Occipital lobe (tissue), 2 donors: ENCODE measurements around the gene NDUFAF7. TPM values are rescaled to one million over a fixed set of nuclear protein-coding genes. Genes with fewer than 3 reads are reported as not detected.
"Not testable (repeated sequence)": the region's sequence is repeated elsewhere in the genome, so short reads cannot be mapped to it uniquely, and the experiment has no call there.

Source experiments
- DNase-seq: peaks from one replicate; lab custom pipeline; 2025; lab: John Stamatoyannopoulos, UW
- total RNA-seq: library from RNA; depleted of rRNA; stranded (reverse); fragments of >200 nt; gene quantifications from one replicate; pipeline ENCODE4 v1.2.3, GENCODE V29; 2014

The NDUFAF7 gene
- total RNA-seq, 1 donor from 2014 or later = 36.2 TPM

- no peak for DNase-seq
Observed at GRCh38 chr2:37215250-37215649, 16.2 kb upstream of the NDUFAF7 start.

DNA sequence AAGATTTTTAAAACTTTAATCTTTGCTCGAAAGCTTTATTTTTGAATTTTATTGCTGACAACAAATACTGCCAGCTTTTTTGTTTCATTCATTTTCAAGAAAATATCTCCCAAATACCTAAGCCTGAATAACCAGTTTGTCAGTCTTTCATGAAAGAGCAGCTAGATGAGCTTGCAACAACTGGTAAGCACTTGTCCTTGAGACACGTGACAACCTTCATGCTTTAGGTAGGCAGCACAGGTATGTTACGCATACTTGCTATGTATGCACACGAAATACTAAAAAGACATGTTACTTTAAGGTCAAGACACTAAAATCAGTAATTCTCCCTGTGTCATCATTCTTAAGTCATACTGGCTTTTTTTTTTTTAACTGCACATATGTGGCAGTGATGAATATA is 12.4 kb upstream of the NDUFAF7 start:
- no peak for DNase-seq

GRCh38 chr2:37223131-37223530 is 8.3 kb upstream of the NDUFAF7 start:
- no peak for DNase-seq

- no peak for DNase-seq
Observed at GRCh38 chr2:37224063-37224462, 7.4 kb upstream of the NDUFAF7 start.

DNA sequence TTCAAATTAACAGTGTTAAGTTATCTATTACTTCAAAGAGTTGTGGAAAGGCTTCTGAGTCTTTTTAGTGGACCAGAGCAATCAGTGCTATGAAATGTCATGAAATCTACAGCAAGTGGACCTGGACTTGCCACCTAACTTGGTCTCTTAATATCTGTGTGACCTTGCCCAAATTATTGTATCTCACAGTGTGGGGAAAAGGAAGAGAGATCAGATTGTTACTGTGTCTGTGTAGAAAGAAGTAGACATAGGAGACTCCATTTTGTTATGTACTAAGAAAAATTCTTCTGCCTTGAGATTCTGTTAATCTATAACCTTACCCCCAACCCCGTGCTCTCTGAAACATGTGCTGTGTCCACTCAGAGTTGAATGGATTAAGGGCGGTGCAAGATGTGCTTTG is 6.3 kb upstream of the NDUFAF7 start:
- DNase-seq = not testable (repeated sequence)

- DNase-seq = no peak
Observed at GRCh38 chr2:37226863-37227262, 4.6 kb upstream of the NDUFAF7 start.

DNA sequence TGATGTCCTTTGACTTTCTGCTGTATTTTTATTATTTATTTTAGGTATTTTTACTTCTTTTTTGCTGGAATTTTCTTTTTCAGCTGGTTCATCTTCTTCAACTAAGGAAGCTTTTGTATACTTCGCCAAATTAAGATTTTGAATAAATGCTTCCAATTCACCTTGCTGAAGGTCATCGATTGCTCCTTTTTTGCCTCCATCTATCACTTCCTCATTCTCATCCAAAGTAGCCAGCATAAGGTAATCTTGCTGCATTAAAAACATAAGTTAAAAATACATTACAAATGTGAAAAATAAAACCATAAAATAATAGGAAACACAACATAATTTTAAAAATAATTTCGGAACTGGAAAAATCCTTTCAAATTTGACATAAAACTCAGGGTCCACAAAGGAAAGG is 2.7 kb upstream of the NDUFAF7 start:
- no peak for DNase-seq

DNA sequence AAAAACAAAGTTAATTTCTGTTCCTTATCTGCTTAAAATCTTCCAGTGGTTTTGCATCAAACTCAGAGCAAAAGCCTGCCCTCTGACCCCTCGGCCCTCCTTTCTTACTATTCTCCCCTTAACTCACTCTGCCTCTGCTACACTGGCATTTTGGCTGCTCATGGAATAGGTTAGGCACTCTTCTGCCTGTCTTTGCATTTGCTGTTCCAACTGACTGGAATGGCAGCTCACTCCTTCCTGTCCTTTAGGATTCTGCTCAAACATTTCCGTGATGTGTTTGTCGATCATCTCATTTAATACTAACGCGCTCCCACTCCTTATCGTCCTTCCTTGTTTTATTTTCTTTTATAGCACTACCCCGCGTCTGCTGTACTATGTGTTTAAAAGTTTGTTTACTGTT is 877 bp upstream of the NDUFAF7 start:
- no peak for DNase-seq

DNA sequence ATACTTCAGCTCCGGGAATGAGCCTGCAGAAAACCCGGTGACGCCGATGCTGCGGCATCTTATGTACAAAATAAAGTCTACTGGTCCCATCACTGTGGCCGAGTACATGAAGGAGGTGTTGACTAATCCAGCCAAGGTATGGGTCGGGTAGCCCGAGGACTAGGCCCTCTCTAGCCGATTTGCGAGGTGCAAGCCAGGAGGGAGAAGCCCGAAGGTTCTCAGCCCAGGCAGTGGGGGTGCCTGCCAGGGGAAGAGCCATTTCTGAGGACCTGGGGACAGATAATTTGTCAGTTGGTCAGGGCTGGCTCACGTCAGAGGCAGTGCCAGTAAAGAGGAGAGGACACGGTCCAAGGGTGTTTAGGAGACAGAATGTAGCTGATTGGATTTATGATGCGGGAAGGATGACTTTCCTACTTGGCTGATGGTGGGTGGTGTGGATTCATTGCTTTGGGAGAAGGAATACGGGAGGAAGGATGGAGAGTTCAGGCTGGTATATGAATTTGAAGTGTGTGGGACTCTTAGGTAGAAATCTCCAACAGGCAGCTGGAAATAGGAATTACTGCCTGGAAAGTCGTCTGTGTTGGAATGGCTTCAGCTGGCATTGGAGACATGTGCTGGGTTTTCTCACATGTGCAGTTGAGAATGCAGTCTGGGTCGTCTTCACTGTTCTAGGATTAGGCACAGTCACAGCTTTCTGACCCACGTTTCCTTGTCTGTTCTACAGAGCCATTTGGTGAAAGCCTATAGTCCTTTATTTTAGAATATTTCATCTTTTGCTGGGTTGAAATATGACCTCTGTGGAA is 874 bp downstream of the NDUFAF7 start:
- peak; percentile 33 for DNase-seq

DNA sequence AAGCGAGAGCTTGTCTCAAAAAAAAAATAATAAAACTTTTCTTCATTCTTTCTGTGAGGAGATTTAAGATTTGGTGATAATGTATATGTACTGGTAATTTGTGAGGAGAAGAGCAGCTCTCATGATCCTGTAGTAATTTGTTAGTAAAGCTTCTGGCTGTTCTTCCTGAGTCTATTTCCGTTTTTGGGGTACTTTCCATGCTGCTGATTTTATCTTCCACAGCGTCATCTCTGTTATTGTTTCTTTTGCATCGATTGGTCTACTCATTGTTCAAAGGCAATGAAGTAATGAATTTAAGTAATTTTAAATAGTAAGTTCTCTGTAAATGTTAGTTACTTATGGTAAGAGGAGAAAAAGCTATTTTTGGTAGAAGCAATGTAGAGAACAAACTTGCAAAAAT is 12.0 kb downstream of the NDUFAF7 start:
- DNase-seq = no peak

DNA sequence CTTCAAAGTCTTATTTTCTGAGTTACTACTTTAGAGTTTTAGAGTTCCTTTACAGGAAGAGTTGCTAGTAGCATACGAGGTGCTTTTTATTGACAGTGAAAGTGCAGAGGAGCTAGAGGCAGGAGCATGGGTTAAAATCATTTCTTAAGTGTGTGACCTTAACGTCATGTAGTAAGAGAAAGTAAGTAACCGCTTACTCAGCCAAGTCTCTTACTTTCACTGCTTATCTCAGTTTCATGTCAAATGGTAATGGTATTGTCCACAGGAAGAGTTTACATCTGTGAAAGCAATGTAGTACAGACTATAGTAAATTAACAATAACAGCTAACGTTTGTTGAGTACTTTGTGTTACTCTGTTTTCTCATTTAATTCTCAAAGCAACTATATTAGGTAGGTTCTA is 12.6 kb downstream of the NDUFAF7 start:
- no peak for DNase-seq

GRCh38 chr2:37244755-37245154 is 13.3 kb downstream of the NDUFAF7 start:
- no peak for DNase-seq

DNA sequence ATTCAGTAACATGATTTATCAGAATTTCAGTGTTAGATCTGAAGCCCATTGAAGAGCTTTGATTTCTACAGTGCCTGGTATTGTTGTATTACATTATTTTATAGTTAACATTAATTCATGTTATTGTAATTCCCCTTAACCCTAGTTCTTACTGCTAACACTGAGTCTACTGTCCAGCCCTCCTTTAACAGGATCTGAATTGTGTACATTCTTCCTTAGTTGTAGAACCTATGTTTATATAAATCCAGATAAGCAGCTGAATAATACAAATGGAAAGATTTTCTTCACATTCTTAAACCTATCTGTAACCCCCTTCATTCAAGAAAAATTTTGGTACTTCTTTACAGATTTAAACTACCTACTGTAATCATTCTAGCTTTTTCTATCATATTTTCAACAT is 14.7 kb downstream of the NDUFAF7 start:
- no peak for DNase-seq

DNA sequence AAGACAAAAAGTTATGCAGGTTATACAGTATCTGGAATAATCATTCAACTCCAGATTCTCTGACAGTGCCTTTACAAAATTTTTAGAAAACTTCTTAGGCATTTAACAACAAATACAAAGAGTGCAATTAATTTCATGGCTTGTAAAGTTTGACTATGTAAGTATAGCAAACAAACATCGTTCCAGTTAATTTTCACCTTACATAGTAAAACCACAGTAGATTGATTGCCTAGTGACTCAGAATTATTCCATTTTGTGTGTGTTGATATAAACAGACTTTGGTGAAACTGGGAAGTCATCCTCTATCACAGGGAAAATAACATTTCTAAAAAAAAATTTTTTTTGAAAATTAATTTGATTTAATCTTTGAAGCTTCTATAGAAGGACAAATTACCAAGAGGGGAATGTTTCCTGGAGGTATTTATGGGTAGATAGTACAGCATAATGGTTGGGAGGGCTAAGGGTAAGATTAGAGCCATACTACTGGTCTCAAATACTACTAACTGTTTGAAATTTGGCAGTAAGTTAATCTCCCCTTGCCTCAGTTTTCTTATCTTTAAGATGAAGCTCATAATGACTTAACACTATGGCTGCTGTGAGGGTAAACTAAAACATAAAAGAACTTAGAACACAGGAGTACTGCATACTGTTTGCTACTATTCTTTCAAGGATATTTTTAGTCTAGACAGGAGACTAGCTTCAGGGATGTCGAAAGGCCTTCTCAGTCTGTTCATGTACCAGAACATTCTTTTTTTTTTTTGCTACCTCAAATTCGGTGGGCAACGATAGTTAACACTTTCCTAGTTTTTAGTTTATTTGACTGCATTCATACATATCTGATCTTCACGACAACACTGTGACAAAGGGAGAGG is 19.6 kb downstream of the NDUFAF7 start:
- DNase-seq = no peak

DNA sequence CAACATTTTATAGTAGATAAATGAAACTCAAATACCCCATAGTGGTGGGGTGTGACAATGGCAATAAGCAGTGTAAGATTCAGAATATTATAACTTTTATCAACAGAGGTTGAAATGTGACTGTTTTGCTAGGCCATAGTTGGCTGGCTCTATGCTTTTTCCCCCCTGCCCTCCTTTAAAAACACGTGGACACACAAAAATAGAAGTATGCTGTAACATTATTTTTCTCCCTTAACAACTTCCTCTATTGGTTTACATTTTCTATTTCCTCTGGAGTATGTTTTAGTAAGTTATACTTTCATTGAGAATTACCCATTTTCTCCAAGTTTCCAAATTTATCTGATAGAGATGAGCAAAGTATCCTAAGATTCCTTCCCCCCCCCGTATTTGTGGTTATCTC is 31.1 kb downstream of the NDUFAF7 start:
- DNase-seq = no peak

GRCh38 chr2:37263839-37264238 is 32.4 kb downstream of the NDUFAF7 start:
- DNase-seq = no peak

DNA sequence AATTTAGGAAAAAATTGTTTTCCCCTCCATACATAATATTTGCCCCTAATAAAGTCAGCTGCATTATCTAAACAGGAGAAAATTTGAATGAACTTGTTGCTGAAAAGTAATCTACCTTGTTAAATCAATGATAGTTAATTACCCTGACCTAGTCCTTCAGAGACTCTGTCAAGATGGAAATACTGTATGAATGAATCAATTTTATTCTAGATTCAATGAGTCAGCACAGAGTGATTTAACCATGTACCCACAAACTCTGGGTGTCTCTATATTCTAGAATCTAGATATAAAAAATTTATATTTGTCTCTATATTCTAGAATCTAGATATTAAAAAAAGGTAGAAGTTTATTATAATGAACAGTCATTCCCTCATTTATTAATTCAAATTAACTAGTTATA is 36.2 kb downstream of the NDUFAF7 start:
- DNase-seq = no peak

DNA sequence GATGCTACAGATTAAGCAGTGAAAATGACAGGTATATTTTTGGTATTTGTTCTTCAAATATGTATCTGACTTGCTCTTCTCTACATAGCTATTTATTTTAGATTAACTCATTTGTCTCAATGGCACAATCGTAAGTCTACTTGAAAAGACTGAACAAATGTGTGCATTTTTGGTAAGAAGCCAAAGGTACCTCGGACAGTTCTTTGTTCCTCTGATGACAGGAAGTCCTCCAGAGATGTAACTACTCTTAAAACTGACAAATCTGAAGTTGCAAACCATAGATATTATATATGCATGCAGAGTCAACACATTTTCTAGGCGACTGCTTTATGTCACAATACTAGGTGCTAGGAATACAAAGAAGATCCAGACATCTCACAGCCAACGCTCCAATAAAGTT is 36.7 kb downstream of the NDUFAF7 start:
- no peak for DNase-seq

- DNase-seq = no peak
Observed at GRCh38 chr2:37271376-37272067, 40.1 kb downstream of the NDUFAF7 start.

DNA sequence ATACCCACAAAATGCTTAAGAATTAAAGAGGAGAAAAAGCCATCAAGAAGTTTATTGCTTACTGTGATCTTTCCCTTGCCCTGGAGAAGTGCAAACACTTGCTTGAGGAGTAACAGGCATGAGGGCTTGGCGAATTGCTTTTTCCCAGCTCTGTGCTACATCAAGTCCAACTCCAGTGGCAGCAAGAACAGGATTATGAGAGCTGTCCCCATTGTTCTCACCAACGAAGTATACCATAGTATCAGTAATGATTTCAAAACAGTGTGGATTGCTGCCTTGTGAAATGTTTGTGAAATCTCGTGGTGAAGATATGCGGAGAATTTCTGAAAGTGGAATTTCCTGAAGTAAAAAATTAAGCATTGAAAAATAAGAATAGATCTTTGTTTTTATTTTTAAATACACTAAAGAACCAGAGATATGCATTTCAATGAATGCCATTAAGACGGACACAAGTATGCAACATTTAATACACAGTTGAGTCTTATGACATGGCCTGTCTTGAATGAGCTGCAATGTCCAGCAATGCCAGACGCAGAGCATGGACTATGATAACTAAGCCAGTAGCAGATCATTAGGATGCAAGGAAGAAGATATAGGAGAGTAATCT is 43.0 kb downstream of the NDUFAF7 start:
- no peak for DNase-seq

DNA sequence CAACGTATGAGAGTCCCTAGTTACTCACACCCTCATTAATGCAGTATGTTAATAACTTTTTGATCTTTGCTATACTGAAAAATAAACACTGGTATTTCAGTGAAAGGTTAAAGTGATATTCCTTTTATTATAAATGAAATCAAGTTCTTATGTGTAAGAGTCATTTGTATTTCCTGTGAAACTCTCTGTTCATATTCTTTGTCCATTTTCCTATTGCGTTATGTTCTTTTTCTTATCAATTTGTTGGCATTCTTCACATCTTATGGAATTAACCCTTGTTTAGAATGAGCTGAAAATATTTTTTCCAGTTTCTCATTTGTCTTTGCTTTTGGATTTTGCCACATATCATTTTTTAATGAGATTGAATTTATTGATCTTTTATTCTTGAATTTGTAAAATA is 44.8 kb downstream of the NDUFAF7 start:
- DNase-seq = no peak

GRCh38 chr2:37281916-37282315 is 50.5 kb downstream of the NDUFAF7 start:
- no peak for DNase-seq
